GM12875 (cell line): ENCODE measurements around the gene ZMIZ1.

Experiments
- H3K4me3 ChIP-seq: one replicate; pipeline ENCODE4 v1.5.1; 2011; ENCODE audit warnings: low read depth, low read length, control low read depth
- CTCF ChIP-seq: IDR thresholded peaks from 2 replicates; pipeline ENCODE4 v1.5.1; 2011; ENCODE audit warnings: low read depth, mild to moderate bottlenecking, control low read depth, inconsistent platforms, low read length, moderate library complexity, borderline replicate concordance; ENCODE audit not compliant: insufficient read depth

Gene ZMIZ1

GRCh38 chr10:79313911-79314439, 245.2 kb downstream of the ZMIZ1 start:
- H3K4me3 ChIP-seq, result no peak overlapping the region
- TF ChIP-seq CTCF, result no peak

- TF ChIP-seq CTCF, result no peak
- H3K4me3 ChIP-seq, result no peak overlapping the region
Observed at GRCh38 chr10:79314761-79315601, 246.2 kb downstream of the ZMIZ1 start.

- H3K4me3 ChIP-seq, result no peak overlapping the region
Observed at GRCh38 chr10:79315602-79315920, 246.8 kb downstream of the ZMIZ1 start.

GRCh38 chr10:79316671-79317431, 248.1 kb downstream of the ZMIZ1 start:
- no peak overlapping the region for H3K4me3 ChIP-seq
- TF ChIP-seq CTCF, result peak; percentile 28; the same call in 1 of the 2 replicates

More at GRCh38 chr10:79315602-79315920, 246.8 kb downstream of the ZMIZ1 start:
- TF ChIP-seq CTCF, result no peak

GRCh38 chr10:79318369-79318768, 249.6 kb downstream of the ZMIZ1 start:
- no peak overlapping the region for H3K4me3 ChIP-seq
- no peak for TF ChIP-seq CTCF

- no peak overlapping the region for H3K4me3 ChIP-seq
- TF ChIP-seq CTCF, result no peak
Observed at GRCh38 chr10:79319115-79319771, 250.5 kb downstream of the ZMIZ1 start.
